Embryonic facial prominence (tissue), 1 donor: ENCODE data around the gene MCFD2.

Experiments
- DNase-seq: peaks from one replicate; pipeline ENCODE4 v3.0.0-alpha.2; 2016; ENCODE audit errors: extremely low spot score

The MCFD2 gene

GRCh38 chr2:46915281-46915810, at the start of gene MCFD2:
Gene MCFD2 (minus strand): TSS chr2:46915806. CDS start chr2:46909171, 6,635 bp downstream.
- DNase-seq = no peak

GRCh38 chr2:46964835-46965560, 49.4 kb upstream of the MCFD2 start:
- no peak for DNase-seq

GRCh38 chr2:46963941-46964673, 48.5 kb upstream of the MCFD2 start:
- DNase-seq = no peak

GRCh38 chr2:46963210-46963609, 47.6 kb upstream of the MCFD2 start:
- DNase-seq = no peak

GRCh38 chr2:46962751-46963150, 47.1 kb upstream of the MCFD2 start:
- DNase-seq = no peak

- no peak for DNase-seq
These were observed 45.0 kb upstream of the MCFD2 start for GRCh38 chr2:46960618-46961017.

- DNase-seq = no peak
These were observed 42.9 kb upstream of the MCFD2 start for GRCh38 chr2:46958431-46959017.

GRCh38 chr2:46956981-46957531, 41.5 kb upstream of the MCFD2 start:
- DNase-seq = no peak

GRCh38 chr2:46955764-46956163, 40.2 kb upstream of the MCFD2 start:
- no peak for DNase-seq

GRCh38 chr2:46954951-46955571, 39.5 kb upstream of the MCFD2 start:
- no peak for DNase-seq

GRCh38 chr2:46952171-46952570, 36.6 kb upstream of the MCFD2 start:
- DNase-seq = no peak

GRCh38 chr2:46951290-46952064, 35.9 kb upstream of the MCFD2 start:
- DNase-seq = no peak

- DNase-seq = no peak
These were observed 34.7 kb upstream of the MCFD2 start for GRCh38 chr2:46950314-46950713.

GRCh38 chr2:46947841-46948240, 32.2 kb upstream of the MCFD2 start:
- no peak for DNase-seq

- no peak for DNase-seq
These were observed 30.1 kb upstream of the MCFD2 start for GRCh38 chr2:46945671-46946070.

- DNase-seq = no peak
These were observed 28.5 kb upstream of the MCFD2 start for GRCh38 chr2:46943881-46944798.

GRCh38 chr2:46942891-46943626, 27.5 kb upstream of the MCFD2 start:
- DNase-seq = no peak

- DNase-seq = no peak
These were observed 26.5 kb upstream of the MCFD2 start for GRCh38 chr2:46942143-46942526.

- DNase-seq = no peak
These were observed 24.2 kb upstream of the MCFD2 start for GRCh38 chr2:46939626-46940359.
